ENCODE measurements around the gene DGKE.

The DGKE gene

GRCh38 chr17:56890390-56890789, 56.4 kb downstream of the DGKE start:
- no peak for DNase-seq (ENCODE audit: low read depth in 2 of 2)

GRCh38 chr17:56890906-56891674, 57.1 kb downstream of the DGKE start:
- no peak for DNase-seq (ENCODE audit: low read depth in 2 of 2)

GRCh38 chr17:56891751-56892150, 57.8 kb downstream of the DGKE start:
- DNase-seq (ENCODE audit: low read depth in 2 of 2) = peak; percentile 23 to 43

DNA sequence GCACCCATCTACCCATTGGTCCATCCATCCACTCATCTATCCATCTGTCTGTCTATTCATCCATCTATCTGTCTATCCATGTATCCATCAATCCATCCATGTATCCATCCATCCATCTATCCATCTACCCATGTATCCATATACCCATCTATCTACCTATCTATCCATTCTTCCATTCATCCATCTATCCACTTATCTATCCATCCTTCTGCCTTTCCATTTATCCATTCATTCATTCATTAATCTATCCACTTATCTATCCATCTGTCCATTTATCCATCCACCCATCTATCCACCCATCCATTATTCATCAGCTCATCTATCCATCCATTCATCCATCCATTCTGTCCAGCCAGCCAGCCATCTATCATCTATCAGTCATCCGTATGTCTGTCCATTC, 58.4 kb downstream of the DGKE start:
- no peak for DNase-seq (ENCODE audit: low read depth in 2 of 2)

GRCh38 chr17:56893503-56893902, 59.6 kb downstream of the DGKE start:
- DNase-seq (ENCODE audit: low read depth in 2 of 2) = no peak

DNA sequence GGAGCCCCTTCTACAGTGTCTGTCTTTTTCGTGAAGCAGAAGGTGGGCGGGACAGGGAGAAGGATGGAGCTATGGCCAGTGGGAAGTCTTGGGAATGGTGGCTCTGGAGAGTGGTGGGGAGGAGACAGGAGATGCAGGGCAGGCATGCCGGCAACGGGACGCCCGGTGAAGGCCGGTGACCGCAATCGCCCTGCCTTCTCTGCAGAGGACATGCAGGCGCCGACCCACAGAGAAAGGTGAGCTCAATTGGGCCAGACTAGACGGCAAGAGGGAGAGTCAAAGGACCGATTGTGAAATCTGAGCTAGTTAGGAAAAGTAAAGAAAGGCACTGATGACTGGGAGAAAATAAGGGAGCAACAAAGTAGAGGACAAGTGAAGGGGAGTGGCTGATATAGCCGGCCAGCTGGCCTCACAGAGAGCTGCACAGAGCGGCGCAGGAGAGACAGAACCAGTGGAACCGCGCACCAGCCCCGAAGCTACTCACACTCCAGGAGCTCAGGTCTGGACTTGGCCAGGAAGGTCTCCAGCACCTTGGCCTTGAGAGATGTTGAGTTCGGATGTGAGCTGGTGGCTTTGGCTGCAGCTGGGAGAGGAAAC, 61.0 kb downstream of the DGKE start:
- DNase-seq (ENCODE audit: low read depth in 2 of 2) = no peak

DNA sequence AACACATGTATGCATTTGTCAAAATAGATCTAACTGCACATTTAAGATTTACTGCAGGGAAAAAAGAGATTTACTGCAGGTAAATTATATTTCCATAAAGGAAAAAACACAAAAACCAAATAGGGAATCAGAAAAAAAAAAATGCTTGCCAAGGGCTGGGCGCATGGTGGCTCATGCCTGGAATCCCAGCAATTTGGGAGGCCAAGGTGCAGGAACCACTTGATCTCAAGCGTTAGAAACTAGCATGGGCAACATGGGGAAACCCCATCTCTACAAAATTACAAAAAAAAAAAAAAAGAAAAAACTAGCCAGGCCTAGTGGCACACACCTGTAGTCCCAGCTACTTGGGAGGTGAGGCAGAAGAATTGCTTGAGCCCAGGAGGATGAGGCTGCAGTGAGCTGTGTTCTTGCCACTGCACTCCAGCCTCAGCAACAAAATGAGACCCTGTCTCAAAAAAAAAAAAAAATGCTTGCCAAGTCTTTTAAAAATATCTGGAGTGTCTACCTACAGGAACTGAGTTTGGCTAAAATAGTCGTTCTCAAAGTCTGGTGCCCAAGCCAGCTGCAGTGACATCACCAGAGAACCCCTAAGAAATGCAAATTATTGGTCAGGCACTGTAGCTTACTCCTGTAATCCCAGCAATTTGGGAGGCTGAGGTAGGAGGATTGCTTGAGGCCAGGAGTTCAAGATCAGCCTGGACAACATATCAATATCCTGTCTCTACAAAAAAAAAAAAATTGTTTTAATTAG, 62.4 kb downstream of the DGKE start:
- no peak for DNase-seq (ENCODE audit: low read depth in 2 of 2)

DNA sequence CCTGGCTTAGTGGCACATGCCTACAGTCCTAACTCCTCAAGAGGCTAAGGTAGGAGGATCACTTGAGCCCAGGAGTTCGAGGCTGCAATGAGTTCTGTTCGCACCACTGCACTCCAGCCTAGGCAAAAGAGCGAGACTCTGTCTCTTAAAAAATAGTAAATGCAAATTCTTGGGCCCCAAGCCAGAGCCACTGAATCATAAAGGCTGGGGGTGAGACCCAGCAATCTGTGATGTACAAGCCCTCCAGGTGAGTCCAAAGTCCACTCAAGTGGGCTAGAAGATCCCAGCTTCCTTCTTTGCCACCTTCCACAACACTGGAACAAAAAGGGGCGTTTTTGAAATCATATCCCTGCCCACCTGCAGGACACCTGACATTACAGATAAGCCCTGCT, 63.0 kb downstream of the DGKE start:
- DNase-seq (ENCODE audit: low read depth in 2 of 2) = no peak

GRCh38 chr17:56897646-56898424, 63.9 kb downstream of the DGKE start:
- no peak for DNase-seq (ENCODE audit: low read depth in 2 of 2)

DNA sequence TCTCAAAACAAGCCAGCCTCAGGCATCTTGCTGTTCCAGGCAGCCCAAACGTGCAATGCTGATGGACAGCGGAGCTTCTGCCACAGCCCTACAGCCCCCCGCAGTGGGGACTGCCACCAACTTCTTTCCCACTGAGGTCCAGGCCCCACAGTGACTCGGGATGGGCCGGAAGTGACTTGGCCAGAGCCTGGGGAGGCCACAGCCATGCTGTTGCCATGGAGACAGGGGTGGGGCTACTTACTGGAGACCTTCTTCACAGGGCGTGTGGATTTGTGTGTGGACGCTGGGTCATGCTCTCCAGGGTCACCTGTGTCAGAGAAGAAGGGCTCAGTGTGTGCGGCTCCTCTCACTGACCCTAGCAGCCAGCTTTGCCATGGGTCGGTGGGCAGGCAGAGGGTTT, 64.9 kb downstream of the DGKE start:
- DNase-seq (ENCODE audit: low read depth in 2 of 2) = no peak

DNA sequence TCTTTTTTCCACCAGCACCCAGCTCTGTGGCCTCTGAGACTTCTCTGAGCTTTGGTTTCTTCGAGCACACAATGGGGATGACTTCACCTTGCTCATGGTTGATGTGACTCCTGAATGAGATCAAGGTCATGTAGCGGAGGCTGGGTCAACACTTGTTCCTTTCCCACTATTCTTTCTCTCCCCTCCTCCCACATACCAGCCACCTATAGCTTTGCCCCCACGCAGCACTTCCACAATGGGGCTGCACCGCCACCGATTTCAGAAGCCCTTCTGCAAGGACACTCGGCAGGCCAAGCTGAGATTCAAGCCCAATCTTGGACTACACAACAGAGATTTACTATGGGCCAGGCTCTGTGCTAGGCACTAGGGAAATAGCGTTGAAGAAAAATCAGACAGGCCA, 65.5 kb downstream of the DGKE start:
- DNase-seq (ENCODE audit: low read depth in 2 of 2) = no peak

DNA sequence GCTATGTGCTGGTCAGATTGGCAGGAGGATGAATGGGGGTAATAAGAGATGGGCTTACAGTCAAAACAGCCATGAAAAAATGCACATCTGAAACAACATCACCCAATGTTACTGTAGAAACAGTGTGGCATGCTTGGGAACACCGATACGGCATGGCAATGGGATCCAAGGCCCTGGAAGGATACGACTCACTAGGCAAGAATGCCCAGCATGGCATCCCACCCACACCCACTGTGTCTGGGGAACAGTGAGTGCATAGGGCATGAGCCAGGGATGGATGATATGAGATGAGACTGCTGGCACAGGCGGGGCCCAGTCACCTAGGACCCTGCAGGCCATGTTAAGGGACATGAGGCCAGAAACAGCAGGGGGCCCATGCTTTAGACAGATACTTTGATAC, 68.4 kb downstream of the DGKE start:
- no peak for DNase-seq (ENCODE audit: low read depth in 2 of 2)

DNA sequence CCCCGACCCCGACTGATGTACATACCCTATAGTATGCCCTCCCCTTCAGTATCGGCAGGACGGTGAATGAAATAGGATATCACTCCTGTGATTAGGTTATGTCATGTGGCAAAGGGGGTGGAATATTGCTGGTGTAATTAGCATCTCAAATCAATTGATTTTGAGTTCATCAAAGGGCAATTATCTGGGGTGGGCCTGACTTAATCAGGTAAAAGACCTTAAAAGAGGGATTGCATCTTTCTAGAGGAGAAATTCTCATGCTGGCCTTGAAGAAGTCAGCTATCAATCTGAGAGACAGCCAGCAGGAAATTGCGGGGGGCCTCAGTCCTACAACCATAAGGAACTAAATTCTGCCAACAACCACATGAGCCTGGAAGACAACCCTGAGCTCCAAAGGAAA, 69.6 kb downstream of the DGKE start:
- DNase-seq (ENCODE audit: low read depth in 2 of 2) = no peak

DNA sequence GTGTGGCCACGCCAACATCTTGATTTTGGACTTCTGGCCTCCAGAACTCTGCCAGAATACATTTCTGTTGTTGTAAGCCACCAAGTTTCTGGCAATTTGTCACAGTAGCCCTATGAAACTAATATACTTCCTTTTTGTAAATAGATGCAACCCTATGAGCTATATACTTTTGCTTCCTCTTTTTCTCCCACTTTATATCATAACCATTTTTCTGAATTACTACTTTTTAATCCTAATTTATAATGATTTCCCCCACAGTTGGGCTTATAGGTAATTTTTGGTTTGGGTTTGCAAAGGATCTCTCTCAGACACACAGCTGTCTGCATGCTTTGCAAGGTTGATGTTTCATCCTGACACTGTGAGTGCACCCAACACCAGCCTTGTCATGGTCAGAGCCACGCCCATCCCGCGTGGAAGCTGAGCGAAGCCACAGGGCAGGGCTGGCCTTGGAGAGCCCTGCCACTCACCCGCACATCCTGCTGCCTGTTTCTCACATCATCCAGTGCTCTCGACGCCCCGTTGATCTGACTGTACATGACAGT, 74.1 kb downstream of the DGKE start:
- DNase-seq (ENCODE audit: low read depth in 2 of 2) = peak in 1 of 2 donors; percentile 10

GRCh38 chr17:56909742-56910508, 76.0 kb downstream of the DGKE start:
- DNase-seq (ENCODE audit: low read depth in 2 of 2) = no peak

- no peak for DNase-seq (ENCODE audit: low read depth in 2 of 2)
These were observed 76.7 kb downstream of the DGKE start for GRCh38 chr17:56910509-56911235.

- DNase-seq (ENCODE audit: low read depth in 2 of 2) = no peak
These were observed 78.4 kb downstream of the DGKE start for GRCh38 chr17:56912105-56912999.

DNA sequence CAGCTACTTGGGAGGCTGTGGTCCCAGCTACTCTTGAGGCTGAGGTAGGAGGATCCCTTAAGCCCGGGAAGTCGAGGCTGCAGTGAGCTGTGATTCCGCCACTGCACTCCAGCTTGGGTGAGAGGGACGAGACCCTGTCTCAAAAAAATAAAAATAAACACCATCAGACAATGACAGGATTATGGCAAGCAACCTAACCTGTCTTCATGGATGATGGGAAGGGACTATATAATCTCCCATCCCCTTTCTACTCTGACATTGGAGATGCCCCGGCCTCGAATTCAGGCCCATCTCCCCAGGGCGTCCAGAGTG, 79.0 kb downstream of the DGKE start:
- DNase-seq (ENCODE audit: low read depth in 2 of 2) = no peak

- DNase-seq (ENCODE audit: low read depth in 2 of 2) = no peak
These were observed 79.5 kb downstream of the DGKE start for GRCh38 chr17:56913353-56913866.
